ENCODE data around the gene PAX8.

PAX8 gene

GRCh38 chr2:113196839-113197238 lies 81.9 kb downstream of the PAX8 start:
- Histone ChIP-seq H3K9me3 (replicated peaks in 1 of 2; ENCODE audit: control insufficient read depth in 2 of 2, insufficient read depth in 1 of 2, low read depth in 1 of 2, low read length in 2 of 2) (no peaks in the 10 kb centered on the region), H3K4me1 (ENCODE audit: control insufficient read depth in 2 of 2, insufficient read depth in 1 of 2, low read depth in 1 of 2, low read length in 2 of 2) (peaks cover 0 to 2% of the 10 kb centered on the region in 2 donors), H3K14ac (ENCODE audit: low read length) (no peak overlapping the region), H4K8ac (ENCODE audit: low read depth, low read length) (no peak overlapping the region), H3K9ac (ENCODE audit: low read depth, low read length, poor library complexity) (no peak overlapping the region), H3K23ac (ENCODE audit: low read depth, low read length, poor library complexity) (no peak overlapping the region), H3K27me3 (ENCODE audit: control insufficient read depth in 3 of 3, insufficient read depth in 3 of 3, low read depth in 1 of 3, low read length in 3 of 3) (peaks cover 0 to 28% (median 16%) of the 10 kb centered on the region in 3 experiments), H2BK15ac (ENCODE audit: low read length) (no peak overlapping the region), H2BK120ac (ENCODE audit: low read depth, low read length) (no peak overlapping the region), H4K91ac (ENCODE audit: low read depth, low read length, poor library complexity) (no peak overlapping the region), H3K4me2 (ENCODE audit: insufficient read depth, low read length, poor library complexity, severe bottlenecking) (no peak overlapping the region), H2BK5ac (ENCODE audit: low read length) (no peak overlapping the region), H2AK5ac (ENCODE audit: low read depth, low read length) (no peak overlapping the region), H3K36me3 (replicated peaks in 1 of 2; ENCODE audit: control insufficient read depth in 2 of 2, insufficient read depth in 2 of 2, low read length in 2 of 2) (no peaks in the 10 kb centered on the region), H2BK12ac (ENCODE audit: low read length) (no peak overlapping the region), H3K4ac (ENCODE audit: low read length) (no peak overlapping the region), H3K4me3 (ENCODE audit: low read length in 2 of 2) (no peak overlapping the region), H3K79me1 (ENCODE audit: low read depth, low read length) (no peaks in the 10 kb centered on the region), H3K27ac (replicated peaks; ENCODE audit: low read length) (no peak overlapping the region), H2AFZ (ENCODE audit: low read length) (no peak overlapping the region), H3K18ac (ENCODE audit: low read length) (no peak overlapping the region)
- no peak for DNase-seq (ENCODE audit: low spot score)
- no CpG with 5 or more reads among the region's 4 CpGs for WGBS, 2 donors (ENCODE audit: extremely low coverage in 2 of 2, insufficient read length in 2 of 2, insufficient replicate concordance in 1 of 2)

- H3K4me2 ChIP-seq (ENCODE audit: insufficient read depth, low read length, poor library complexity, severe bottlenecking) = no peak overlapping the region
- DNase-seq (ENCODE audit: low spot score) = no peak
- H3K14ac ChIP-seq (ENCODE audit: low read length) = no peak overlapping the region
- H3K18ac ChIP-seq (ENCODE audit: low read length) = peak overlapping the region; percentile 82
- no peak overlapping the region for H3K9ac ChIP-seq (ENCODE audit: low read depth, low read length, poor library complexity)
- H3K27ac ChIP-seq (replicated peaks; ENCODE audit: low read length) = no peak overlapping the region
- H2BK120ac ChIP-seq (ENCODE audit: low read depth, low read length) = no peak overlapping the region
- H3K4me1 ChIP-seq (ENCODE audit: control insufficient read depth in 2 of 2, insufficient read depth in 1 of 2, low read depth in 1 of 2, low read length in 2 of 2) = peaks cover 0 to 2% of the 10 kb centered on the region in 2 donors
- no peak overlapping the region for H2BK12ac ChIP-seq (ENCODE audit: low read length)
- H2BK15ac ChIP-seq (ENCODE audit: low read length) = no peak overlapping the region
- H2BK5ac ChIP-seq (ENCODE audit: low read length) = no peak overlapping the region
- H4K8ac ChIP-seq (ENCODE audit: low read depth, low read length) = no peak overlapping the region
- no peaks in the 10 kb centered on the region for H3K36me3 ChIP-seq (replicated peaks in 1 of 2; ENCODE audit: control insufficient read depth in 2 of 2, insufficient read depth in 2 of 2, low read length in 2 of 2)
- H3K27me3 ChIP-seq (ENCODE audit: control insufficient read depth in 3 of 3, insufficient read depth in 3 of 3, low read depth in 1 of 3, low read length in 3 of 3) = peaks cover 0 to 28% (median 16%) of the 10 kb centered on the region in 3 experiments
- H3K79me1 ChIP-seq (ENCODE audit: low read depth, low read length) = no peaks in the 10 kb centered on the region
- no peak overlapping the region for H2AFZ ChIP-seq (ENCODE audit: low read length)
- WGBS, 2 donors (ENCODE audit: extremely low coverage in 2 of 2, insufficient read length in 2 of 2, insufficient replicate concordance in 1 of 2) = no CpG with 5 or more reads among the region's 11 CpGs
- H3K23ac ChIP-seq (ENCODE audit: low read depth, low read length, poor library complexity) = peak overlapping the region; percentile 92
- no peaks in the 10 kb centered on the region for H3K9me3 ChIP-seq (replicated peaks in 1 of 2; ENCODE audit: control insufficient read depth in 2 of 2, insufficient read depth in 1 of 2, low read depth in 1 of 2, low read length in 2 of 2)
- peak overlapping the region; percentile 76 for H3K4ac ChIP-seq (ENCODE audit: low read length)
- peak overlapping the region in 1 of 2 donors; percentile 43 for H3K4me3 ChIP-seq (ENCODE audit: low read length in 2 of 2)
- H2AK5ac ChIP-seq (ENCODE audit: low read depth, low read length) = peak overlapping the region; percentile 80
- no peak overlapping the region for H4K91ac ChIP-seq (ENCODE audit: low read depth, low read length, poor library complexity)
Observed at GRCh38 chr2:113195923-113196501, 82.7 kb downstream of the PAX8 start.

- Histone ChIP-seq H3K27ac (replicated peaks; ENCODE audit: low read length) (no peak overlapping the region), H3K14ac (ENCODE audit: low read length) (no peak overlapping the region), H3K4ac (ENCODE audit: low read length) (peak overlapping the region; percentile 76), H2AFZ (ENCODE audit: low read length) (no peak overlapping the region), H2AK5ac (ENCODE audit: low read depth, low read length) (peak overlapping the region; percentile 54), H3K9me3 (replicated peaks in 1 of 2; ENCODE audit: control insufficient read depth in 2 of 2, insufficient read depth in 1 of 2, low read depth in 1 of 2, low read length in 2 of 2) (no peaks in the 10 kb centered on the region), H3K18ac (ENCODE audit: low read length) (peak overlapping the region; percentile 16), H2BK12ac (ENCODE audit: low read length) (peak overlapping the region; percentile 25), H3K79me1 (ENCODE audit: low read depth, low read length) (no peaks in the 10 kb centered on the region), H3K4me3 (ENCODE audit: low read length in 2 of 2) (no peak overlapping the region), H2BK120ac (ENCODE audit: low read depth, low read length) (peak overlapping the region; percentile 72), H2BK15ac (ENCODE audit: low read length) (peak overlapping the region; percentile 58), H4K8ac (ENCODE audit: low read depth, low read length) (no peak overlapping the region), H2BK5ac (ENCODE audit: low read length) (no peak overlapping the region), H3K36me3 (replicated peaks in 1 of 2; ENCODE audit: control insufficient read depth in 2 of 2, insufficient read depth in 2 of 2, low read length in 2 of 2) (no peaks in the 10 kb centered on the region), H4K91ac (ENCODE audit: low read depth, low read length, poor library complexity) (no peak overlapping the region), H3K23ac (ENCODE audit: low read depth, low read length, poor library complexity) (no peak overlapping the region), H3K9ac (ENCODE audit: low read depth, low read length, poor library complexity) (peak overlapping the region; percentile 37), H3K27me3 (ENCODE audit: control insufficient read depth in 3 of 3, insufficient read depth in 3 of 3, low read depth in 1 of 3, low read length in 3 of 3) (peaks cover 0 to 25% (median 4%) of the 10 kb centered on the region in 3 experiments), H3K4me1 (ENCODE audit: control insufficient read depth in 2 of 2, insufficient read depth in 1 of 2, low read depth in 1 of 2, low read length in 2 of 2) (no peaks in the 10 kb centered on the region), H3K4me2 (ENCODE audit: insufficient read depth, low read length, poor library complexity, severe bottlenecking) (no peak overlapping the region)
- no peak for DNase-seq (ENCODE audit: low spot score)
- WGBS, 2 donors (ENCODE audit: extremely low coverage in 2 of 2, insufficient read length in 2 of 2, insufficient replicate concordance in 1 of 2) = no CpG with 5 or more reads among the region's 7 CpGs
Observed at GRCh38 chr2:113192459-113193100, 86.1 kb downstream of the PAX8 start.

GRCh38 chr2:113190871-113191270 lies 87.8 kb downstream of the PAX8 start:
- no peak overlapping the region for H4K91ac ChIP-seq (ENCODE audit: low read depth, low read length, poor library complexity)
- no peak overlapping the region for H3K4me2 ChIP-seq (ENCODE audit: insufficient read depth, low read length, poor library complexity, severe bottlenecking)
- peaks cover 0 to 8% (median 0%) of the 10 kb centered on the region in 3 experiments for H3K27me3 ChIP-seq (ENCODE audit: control insufficient read depth in 3 of 3, insufficient read depth in 3 of 3, low read depth in 1 of 3, low read length in 3 of 3)
- H3K36me3 ChIP-seq (replicated peaks in 1 of 2; ENCODE audit: control insufficient read depth in 2 of 2, insufficient read depth in 2 of 2, low read length in 2 of 2) = no peaks in the 10 kb centered on the region
- H3K14ac ChIP-seq (ENCODE audit: low read length) = no peak overlapping the region
- no peak overlapping the region for H3K4me3 ChIP-seq (ENCODE audit: low read length in 2 of 2)
- H2BK120ac ChIP-seq (ENCODE audit: low read depth, low read length) = no peak overlapping the region
- H4K8ac ChIP-seq (ENCODE audit: low read depth, low read length) = no peak overlapping the region
- H2BK12ac ChIP-seq (ENCODE audit: low read length) = no peak overlapping the region
- no peak overlapping the region for H3K27ac ChIP-seq (replicated peaks; ENCODE audit: low read length)
- no peak overlapping the region for H2AFZ ChIP-seq (ENCODE audit: low read length)
- no peak for DNase-seq (ENCODE audit: low spot score)
- no peaks in the 10 kb centered on the region for H3K79me1 ChIP-seq (ENCODE audit: low read depth, low read length)
- no CpG with 5 or more reads among the region's 1 CpG for WGBS, 2 donors (ENCODE audit: extremely low coverage in 2 of 2, insufficient read length in 2 of 2, insufficient replicate concordance in 1 of 2)
- no peak overlapping the region for H3K4ac ChIP-seq (ENCODE audit: low read length)
- no peak overlapping the region for H3K18ac ChIP-seq (ENCODE audit: low read length)
- H3K9ac ChIP-seq (ENCODE audit: low read depth, low read length, poor library complexity) = no peak overlapping the region
- no peak overlapping the region for H2AK5ac ChIP-seq (ENCODE audit: low read depth, low read length)
- no peak overlapping the region for H2BK15ac ChIP-seq (ENCODE audit: low read length)
- no peak overlapping the region for H2BK5ac ChIP-seq (ENCODE audit: low read length)
- H3K9me3 ChIP-seq (replicated peaks in 1 of 2; ENCODE audit: control insufficient read depth in 2 of 2, insufficient read depth in 1 of 2, low read depth in 1 of 2, low read length in 2 of 2) = no peaks in the 10 kb centered on the region
- no peak overlapping the region for H3K23ac ChIP-seq (ENCODE audit: low read depth, low read length, poor library complexity)
- no peaks in the 10 kb centered on the region for H3K4me1 ChIP-seq (ENCODE audit: control insufficient read depth in 2 of 2, insufficient read depth in 1 of 2, low read depth in 1 of 2, low read length in 2 of 2)
